Hypothalamus (tissue), 51 donors: ENCODE measurements around the gene ARHGAP40.

ENCODE experiments used
- DNase-seq, 51 donors: peaks; one replicate each; lab custom pipeline; 2025; lab: John Stamatoyannopoulos, UW

Gene ARHGAP40

DNA sequence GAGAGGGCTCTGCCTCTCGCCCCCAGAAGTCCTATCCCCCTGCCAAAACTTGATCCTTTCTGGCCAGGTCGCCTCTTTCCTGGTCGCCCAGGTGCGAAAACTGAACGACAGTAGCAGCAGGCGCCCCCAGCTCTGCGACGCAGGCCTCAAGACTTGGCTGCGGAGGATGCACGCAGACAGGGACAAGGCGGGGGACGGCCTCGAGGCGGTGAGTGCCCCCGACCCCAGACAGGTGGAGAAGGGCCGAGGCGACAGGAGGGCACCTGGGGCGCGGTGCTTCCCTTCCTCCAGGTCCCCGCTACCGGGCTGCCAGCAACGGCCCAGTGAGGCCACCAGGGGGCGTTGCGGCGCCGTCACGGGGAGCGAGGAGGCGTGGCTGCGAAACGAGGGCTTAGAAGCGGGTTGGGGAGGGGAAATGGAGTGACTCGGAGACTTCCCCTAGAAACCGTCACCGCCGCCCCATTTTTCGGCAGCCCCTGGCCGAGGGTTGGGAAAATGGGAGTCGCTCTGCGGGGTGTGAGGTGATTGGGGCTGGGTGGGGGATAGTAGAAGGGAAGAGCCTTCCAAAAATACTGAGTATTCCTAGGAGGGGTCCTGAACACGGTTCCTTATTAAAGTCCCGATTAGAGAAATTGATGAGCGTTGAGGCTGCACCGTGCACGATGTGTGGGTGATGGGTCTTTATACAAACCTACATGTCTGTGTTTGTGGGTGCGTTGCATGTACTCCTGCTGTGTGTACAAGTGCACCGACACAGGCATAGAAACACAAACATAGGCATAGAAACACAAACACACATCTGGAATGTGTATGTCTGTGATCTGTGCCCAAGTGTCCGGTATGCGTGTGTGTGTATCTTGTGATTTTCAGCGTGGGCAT is 44.6 kb downstream of the ARHGAP40 start:
- DNase-seq = peak in 49 of 51 donors; percentile 4 to 87 (median 55)

DNA sequence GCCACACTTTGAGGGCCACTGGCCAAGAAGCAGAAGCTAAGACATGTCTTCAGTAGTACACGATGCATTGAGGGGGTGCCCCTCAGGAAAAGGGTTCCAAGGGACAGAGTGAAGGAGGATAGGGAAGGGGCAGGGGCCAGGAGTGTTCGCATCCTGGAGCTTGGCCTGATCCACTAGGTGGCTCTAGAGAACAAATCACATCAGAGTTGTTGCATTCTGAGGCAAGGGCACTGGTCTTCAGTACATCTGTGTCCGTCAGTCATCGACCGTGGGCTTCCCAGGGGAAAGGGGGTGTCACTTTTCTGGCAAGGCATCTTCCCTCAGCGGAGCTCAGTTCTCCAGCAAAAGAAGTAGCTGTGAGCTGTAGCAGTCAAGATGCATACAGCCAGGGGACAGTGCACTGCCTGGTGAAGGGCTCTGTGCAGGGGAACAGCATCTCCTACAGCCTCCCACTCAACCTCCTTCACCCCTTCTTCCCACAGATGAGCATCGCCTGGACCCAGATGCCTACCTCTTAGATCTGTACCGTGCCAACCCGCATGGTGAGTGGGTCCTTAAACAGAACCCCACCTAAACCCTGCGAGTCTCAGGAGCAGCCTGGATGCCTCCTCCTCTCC is 47.8 kb downstream of the ARHGAP40 start:
- DNase-seq = peak in 21 of 51 donors; percentile 2 to 62 (median 24)

GRCh38 chr20:38650010-38650409 is 48.4 kb downstream of the ARHGAP40 start:
- no peak for DNase-seq

DNA sequence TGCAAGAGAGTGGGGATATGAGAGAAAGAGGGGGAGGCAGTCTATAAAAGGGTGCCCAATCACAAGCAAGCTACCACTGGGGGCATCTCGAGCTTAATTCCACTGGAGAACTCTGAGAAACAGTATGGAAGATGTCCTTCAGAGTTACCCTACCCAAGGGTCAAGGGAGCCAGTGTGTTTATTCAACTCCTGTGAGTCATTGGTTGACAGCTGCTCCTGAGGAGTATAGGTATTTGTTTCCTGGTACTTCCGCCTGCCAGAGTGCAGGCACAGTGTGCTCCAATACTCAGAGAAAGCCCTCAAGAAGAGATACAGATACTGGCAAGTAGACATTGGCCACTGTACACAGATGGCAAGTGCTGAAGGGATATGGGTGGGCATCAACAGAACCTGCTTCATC is 49.5 kb downstream of the ARHGAP40 start:
- DNase-seq = no peak

- no peak for DNase-seq
Observed at GRCh38 chr20:38651562-38651961, 50.0 kb downstream of the ARHGAP40 start.

DNA sequence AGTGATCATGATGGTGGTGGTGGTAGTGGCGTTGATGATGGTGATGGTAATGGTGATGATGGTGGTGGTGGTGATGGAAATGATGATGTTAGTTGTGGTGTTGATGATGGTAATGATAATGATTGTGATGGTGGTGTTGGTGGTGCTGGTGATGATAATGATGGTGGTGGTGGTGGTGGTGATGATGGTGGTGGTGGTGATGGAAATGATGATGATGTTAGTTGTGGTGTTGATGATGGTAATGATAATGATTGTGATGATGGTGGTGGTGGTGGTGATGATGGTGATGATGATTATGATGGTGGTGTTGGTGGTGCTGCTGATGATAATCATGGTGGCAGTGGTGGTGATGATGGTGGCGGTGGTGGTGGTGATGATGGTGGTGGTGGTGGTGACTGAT is 51.4 kb downstream of the ARHGAP40 start:
- DNase-seq = no peak

DNA sequence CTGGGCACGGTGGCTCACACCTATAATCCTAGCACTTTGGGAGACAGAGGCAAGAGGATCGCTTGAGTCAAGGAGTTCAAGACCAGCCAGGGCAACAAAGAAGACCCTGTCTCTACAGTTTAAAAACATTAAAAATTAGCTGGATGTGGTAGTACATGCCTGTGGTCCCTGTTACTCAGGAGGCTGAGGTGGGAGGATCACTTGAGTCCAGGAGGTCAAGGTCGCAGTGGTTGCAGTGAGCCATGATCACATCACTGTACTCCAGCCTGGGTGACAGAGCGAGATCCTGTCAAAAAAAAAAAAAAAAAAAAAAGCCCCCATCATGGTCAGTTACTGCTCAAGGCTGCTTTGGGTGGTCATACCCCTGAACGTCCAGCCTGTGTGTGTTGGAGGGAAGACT is 55.8 kb downstream of the ARHGAP40 start:
- no peak for DNase-seq

DNA sequence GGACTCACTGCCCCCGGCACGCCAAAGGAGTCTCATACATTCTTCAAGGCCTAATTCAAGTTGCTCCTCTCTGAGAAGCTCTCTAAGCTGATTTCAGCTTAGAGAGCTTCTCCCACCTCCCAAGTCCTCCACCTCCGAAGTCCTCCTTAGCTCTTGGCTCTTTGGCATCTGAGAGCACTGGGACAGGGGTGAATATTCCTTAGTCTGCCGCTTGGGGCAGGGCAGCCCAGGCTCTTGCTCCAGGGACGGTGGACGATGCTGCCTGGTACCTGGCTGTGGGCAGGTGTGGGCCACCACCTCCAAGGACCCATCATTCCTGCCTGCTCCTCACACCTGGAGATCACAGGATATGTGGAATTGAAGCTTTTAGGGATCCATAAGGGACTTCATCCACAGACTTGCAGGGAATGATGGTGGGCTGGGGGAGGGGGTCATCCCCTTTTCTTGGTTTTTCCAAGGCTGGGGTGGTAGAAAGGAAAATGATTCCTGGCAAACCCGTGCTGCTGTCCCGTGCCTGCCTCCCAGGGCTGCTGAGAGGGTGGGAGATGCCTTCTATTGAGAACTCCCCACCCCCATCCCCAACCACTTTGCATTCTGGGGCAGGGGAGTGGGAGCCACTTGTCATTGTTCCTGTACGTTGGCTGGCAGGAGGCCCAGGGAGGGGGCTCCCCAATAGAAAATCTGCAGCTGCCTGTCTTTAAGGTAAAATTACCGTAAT is 57.4 kb downstream of the ARHGAP40 start:
- DNase-seq = peak in 17 of 51 donors; percentile 2 to 40 (median 8)

- DNase-seq = peak in 1 of 51 donors; percentile 41
Observed at GRCh38 chr20:38659597-38659880, 57.9 kb downstream of the ARHGAP40 start.

DNA sequence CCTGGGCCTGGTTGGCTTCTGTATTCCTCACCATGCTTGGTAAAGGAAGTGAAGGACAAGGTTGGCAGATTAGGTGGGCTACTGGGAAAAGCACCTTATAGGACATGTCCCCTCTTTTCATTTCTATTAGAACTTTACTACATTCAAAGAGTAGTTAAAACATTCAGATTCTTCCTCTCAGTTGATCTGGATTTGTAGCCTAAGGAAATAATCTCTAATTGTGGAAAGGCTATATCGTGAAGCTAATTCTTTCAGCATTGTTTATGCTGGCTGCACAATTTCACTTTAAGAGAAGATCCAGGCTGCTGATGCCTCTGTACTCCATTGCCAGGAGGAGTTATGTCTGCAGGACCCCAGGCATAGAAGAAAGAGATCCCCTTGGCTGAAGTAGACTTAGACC is 58.8 kb downstream of the ARHGAP40 start:
- no peak for DNase-seq

DNA sequence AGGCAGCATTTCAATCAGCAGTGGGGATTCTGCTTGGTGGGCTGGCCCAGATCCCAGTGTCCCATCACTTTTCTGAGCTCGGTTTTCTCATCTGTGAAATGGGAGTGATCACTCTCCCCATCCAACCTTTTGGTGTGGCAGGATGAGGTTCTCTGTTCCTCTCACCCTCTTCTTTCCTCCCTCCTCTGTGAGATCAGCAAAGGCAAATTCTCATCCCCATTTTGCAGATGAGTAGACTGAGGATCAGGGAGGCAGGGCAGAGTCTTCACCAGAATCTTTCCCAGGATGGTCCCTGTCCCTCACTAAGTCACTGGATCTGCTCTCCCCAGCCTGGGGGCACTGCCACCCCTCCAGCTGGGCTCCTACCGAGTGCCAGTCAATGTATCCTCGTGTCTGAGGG is 62.1 kb downstream of the ARHGAP40 start:
- DNase-seq = no peak

- no peak for DNase-seq
Observed at GRCh38 chr20:38664284-38664683, 62.7 kb downstream of the ARHGAP40 start.

DNA sequence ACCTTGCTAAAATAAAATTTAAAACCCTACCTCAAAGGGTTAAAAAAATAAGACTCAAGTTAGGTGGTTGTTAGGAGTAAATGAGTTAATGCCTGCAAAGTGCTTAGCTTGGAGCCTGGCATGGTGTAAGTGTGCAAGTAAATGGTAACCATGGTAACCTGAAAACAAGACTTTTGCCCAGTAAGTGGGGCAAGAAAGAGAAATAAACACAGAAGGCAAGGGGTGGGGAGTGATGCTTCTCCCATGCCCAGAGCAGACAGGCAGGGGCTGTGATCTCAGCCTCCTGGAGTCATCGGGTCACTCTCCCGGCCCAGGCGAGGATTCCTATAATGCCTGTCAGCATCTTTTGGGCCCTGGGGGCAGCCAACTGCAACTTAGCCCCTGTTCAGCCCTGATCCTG is 63.5 kb downstream of the ARHGAP40 start:
- peak in 15 of 51 donors; percentile 2 to 37 (median 17) for DNase-seq

GRCh38 chr20:38665506-38666285 is 64.1 kb downstream of the ARHGAP40 start:
- DNase-seq = peak in 1 of 51 donors; percentile 33

GRCh38 chr20:38667417-38667956 is 65.9 kb downstream of the ARHGAP40 start:
- no peak for DNase-seq

GRCh38 chr20:38669688-38670087 is 68.1 kb downstream of the ARHGAP40 start:
- DNase-seq = no peak

DNA sequence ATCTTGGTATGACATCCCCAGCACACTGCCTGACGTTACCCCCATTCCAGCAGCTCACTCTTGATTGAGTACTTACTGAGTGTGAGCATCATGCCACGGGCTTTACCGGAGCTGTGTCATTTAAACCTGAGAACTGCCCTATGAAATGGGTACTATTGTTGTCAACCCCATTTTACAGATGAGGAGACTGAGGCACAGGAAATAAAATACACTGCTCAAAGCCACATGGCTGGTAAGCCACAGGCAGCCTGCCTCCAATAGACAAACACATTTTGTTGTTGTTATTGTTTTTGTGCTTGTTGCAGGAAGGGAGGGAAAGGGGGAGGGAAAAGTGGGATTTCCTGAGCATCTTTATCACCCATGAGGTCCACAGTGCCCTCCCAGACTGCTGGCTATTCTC is 69.2 kb downstream of the ARHGAP40 start:
- DNase-seq = no peak

- DNase-seq = peak in 3 of 51 donors; percentile 4 to 9 (median 8)
Observed at GRCh38 chr20:38671186-38671585, 69.6 kb downstream of the ARHGAP40 start.

DNA sequence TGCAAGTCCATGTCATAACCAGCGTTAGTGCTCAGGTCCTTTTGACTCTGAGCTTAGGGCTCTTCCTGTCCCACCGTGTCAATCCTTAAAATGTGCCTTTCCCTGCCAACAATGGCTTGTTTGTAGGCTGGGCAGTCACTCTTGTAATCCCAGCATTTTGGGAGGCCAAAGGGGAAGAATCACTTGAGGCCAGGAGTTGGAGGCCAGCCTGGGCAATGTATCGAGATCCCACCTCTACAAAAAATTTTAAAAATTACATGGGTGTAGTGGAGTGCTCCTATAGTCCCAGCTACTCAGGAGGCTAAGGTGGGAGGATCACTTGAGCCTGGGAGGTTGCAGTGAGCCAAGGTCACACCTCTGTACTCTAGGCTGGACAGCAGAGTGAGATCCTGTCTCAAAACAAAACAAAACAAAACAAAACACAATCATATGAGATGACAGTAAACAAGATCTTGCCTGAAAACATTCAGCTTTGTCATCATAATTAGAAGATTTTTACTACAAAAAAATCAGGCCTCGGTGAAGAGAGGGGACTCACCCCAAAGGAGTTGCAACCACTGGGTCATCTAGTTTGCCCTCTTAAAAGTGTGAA is 70.2 kb downstream of the ARHGAP40 start:
- no peak for DNase-seq

DNA sequence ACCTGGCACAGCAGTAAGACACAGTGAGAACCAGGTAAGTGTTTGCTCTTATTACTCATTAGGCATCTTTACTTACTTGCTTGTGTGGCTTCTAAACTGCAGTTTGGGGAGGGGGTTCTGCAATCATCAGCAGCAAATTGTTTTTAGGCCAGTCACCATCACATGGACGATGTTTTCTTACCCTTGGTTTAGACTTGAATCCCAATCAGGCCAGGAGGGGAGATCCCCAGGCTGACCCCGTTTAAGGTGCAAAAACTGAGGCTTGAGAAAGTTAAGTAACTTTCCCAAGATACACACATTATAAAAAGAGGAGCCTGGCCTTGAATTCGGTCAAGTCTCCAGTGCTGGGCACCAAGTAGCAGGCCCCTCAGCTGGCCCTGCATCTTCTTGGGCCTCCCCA is 70.9 kb downstream of the ARHGAP40 start:
- DNase-seq = no peak
